ENCODE measurements around the gene OPA1. TPM values are rescaled to one million over a fixed set of nuclear protein-coding genes. Genes with fewer than 3 reads are reported as not detected.

OPA1 gene
- total and polyA plus RNA-seq, 2 of the 13 experiments (the other 11 are each of a cell fraction or from before 2014, with no cell fraction given), result 26.7 to 78.5 TPM

- TF ChIP-seq RFX5 (IDR thresholded peaks at IDR 0.05; ENCODE audit: low read depth, low read length) (no peak), ZNF788 (CRISPR knock-in tag; IDR thresholded peaks at IDR 0.05; ENCODE audit: borderline replicate concordance) (no peak), E2F1 (CRISPR knock-in tag; IDR thresholded peaks at IDR 0.05) (no peak), RAD51 (IDR thresholded peaks at IDR 0.05; ENCODE audit: borderline replicate concordance) (no peak), SMAD1 (CRISPR knock-in tag; IDR thresholded peaks at IDR 0.05; ENCODE audit: borderline replicate concordance, low read depth) (no peak), KAT2B (IDR thresholded peaks at IDR 0.05; ENCODE audit: borderline replicate concordance, low read depth, low read length) (no peak), NR2F1 (CRISPR knock-in tag; IDR thresholded peaks at IDR 0.05) (no peak), THAP9 (CRISPR knock-in tag; IDR thresholded peaks at IDR 0.05; ENCODE audit: borderline replicate concordance) (no peak)
Observed at GRCh38 chr3:193620057-193620456, 27.0 kb downstream of the OPA1 start (continued).

- H3K4me2 ChIP-seq (ENCODE audit: low read depth, low read length), result no peak overlapping the region
- CTCF ChIA-PET (ENCODE audit: low intra/inter-chr PET ratio, low total read pairs), result no interaction called here
- no peaks in the 10 kb centered on the region for H3K79me2 ChIP-seq (ENCODE audit: insufficient read depth, low read length)
- intact Hi-C loops (cut with micrococcal nuclease; ENCODE audit: unreplicated experiment) (no loop called here), in situ Hi-C loops (cut with HindIII; ENCODE audit: extremely low pct_ligation_motif_present, low pct_unique_long_range_greater_than_20kb) (no loop called here)
- peaks cover 8 to 28% of the 10 kb centered on the region in 2 experiments for H3K36me3 ChIP-seq (replicated peaks in 1 of 2; ENCODE audit: control insufficient read depth in 1 of 2, insufficient read depth in 2 of 2, low read length in 2 of 2)
- H3K4me1 ChIP-seq (ENCODE audit: insufficient read depth, low read length), result no peaks in the 10 kb centered on the region
- no peak for FAIRE-seq
- H3K27ac ChIP-seq (ENCODE audit: extremely low read length, insufficient read depth, low read length), result no peak overlapping the region
- no peak for TF ChIP-seq MAFG (CRISPR knock-in tag; IDR thresholded peaks at IDR 0.05)
- TF ChIP-seq JUNB (CRISPR knock-in tag; IDR thresholded peaks at IDR 0.05; ENCODE audit: borderline replicate concordance), result no peak
- TF ChIP-seq ZBTB38 (CRISPR knock-in tag; IDR thresholded peaks at IDR 0.05), result no peak
- no peak for TF ChIP-seq KDM6A (CRISPR knock-in tag; IDR thresholded peaks at IDR 0.05; ENCODE audit: low read depth)
- TF ChIP-seq MED1 (CRISPR knock-in tag; IDR thresholded peaks at IDR 0.05), result no peak
- no peak overlapping the region for H3K9ac ChIP-seq (ENCODE audit: insufficient read depth, low read depth, low read length)
- no TSS peak for BruUV-seq (replicated peaks)
- H3K4me3 ChIP-seq (replicated peaks in 1 of 3; ENCODE audit: insufficient read depth in 1 of 3, low read depth in 2 of 3, low read length in 3 of 3), result no peak overlapping the region
- H3K9me3 ChIP-seq (ENCODE audit: low read length), result no peaks in the 10 kb centered on the region
- no peak for DNase-seq (ENCODE audit: low spot score)
- H3K27me3 ChIP-seq (ENCODE audit: control insufficient read depth in 1 of 2, insufficient read depth in 2 of 2, low read length in 2 of 2), result no peaks in the 10 kb centered on the region
- no peak for ATAC-seq
- no peak overlapping the region for H2AFZ ChIP-seq (ENCODE audit: low read length)
- POLR2A ChIA-PET, result no interaction called here
- H4K20me1 ChIP-seq (ENCODE audit: insufficient read depth, low read length), result no peaks in the 10 kb centered on the region
Observed at GRCh38 chr3:193620650-193621049, 27.6 kb downstream of the OPA1 start.
